Tibial nerve (tissue), 4 donors: ENCODE results near the gene CCL13. TPM values are rescaled to one million over a fixed set of nuclear protein-coding genes. Genes with fewer than 3 reads are reported as not detected.

ENCODE experiments used
- DNase-seq, 2 donors: peaks; one replicate each; pipeline ENCODE4 v3.0.0-alpha.2; 2019; ENCODE audit warnings: low spot score in 2 of 2
- H3K27ac ChIP-seq, 4 donors: fragments of 200-600 bp; sonication (generic) in 3 of 4; one replicate each; pipeline ENCODE4 v1.5.1; 2017 to 2019; ENCODE audit warnings: mild to moderate bottlenecking in 1 of 4
- H3K27me3 ChIP-seq, 2 donors: fragments of 200-600 bp; sonication (generic) in 1 of 2; one replicate each; pipeline versions ENCODE4 v1.5.1 to v1.6.0; 2017 to 2019
- H3K36me3 ChIP-seq, 3 donors: fragments of 200-600 bp; sonication (generic); one replicate each; pipeline ENCODE4 v1.5.1; 2018 to 2019
- H3K4me1 ChIP-seq, 4 donors: fragments of 200-600 bp; sonication (generic) in 3 of 4; one replicate each; pipeline ENCODE4 v1.5.1; 2017 to 2019
- H3K4me3 ChIP-seq, 4 donors: fragments of 200-600 bp; sonication (generic) in 3 of 4; one replicate each; pipeline ENCODE4 v1.5.1; 2017 to 2019; ENCODE audit warnings: mild to moderate bottlenecking in 1 of 4, moderate library complexity in 1 of 4
- H3K9me3 ChIP-seq, 4 donors: fragments of 200-600 bp; sonication (generic) in 3 of 4; one replicate each; pipeline ENCODE4 v1.5.1; 2017 to 2019
- CTCF ChIP-seq, 5 experiments: fragments of 200-600 bp in 3 of 5; fragments of 450-650 bp in 2 of 5; sonication (generic) in 3 of 5; IDR thresholded peaks; one replicate each; pipeline ENCODE4 v1.5.1; 2016 to 2019; ENCODE audit warnings: antibody characterized with exemption in 5 of 5, mild to moderate bottlenecking in 3 of 5, moderate library complexity in 2 of 5
- EP300 ChIP-seq, 2 donors: sonication (generic); formaldehyde crosslinking; IDR thresholded peaks; one replicate each; pipeline ENCODE4 v1.6.1; 2017; ENCODE audit warnings: antibody characterized with exemption in 2 of 2, mild to moderate bottlenecking in 1 of 2
- POLR2A ChIP-seq, 2 donors: fragments of 450-650 bp; IDR thresholded peaks; one replicate each; pipeline ENCODE4 v1.6.1; 2017; ENCODE audit warnings: antibody characterized with exemption in 2 of 2, mild to moderate bottlenecking in 2 of 2, moderate library complexity in 2 of 2
- WGBS, 2 donors: methylation state at CpG; one replicate each; pipeline ENCODE4 v1.1.5; 2018; 5-methylcytosine and 5-hydroxymethylcytosine counted together
- total RNA-seq, 4 donors: library from RNA; depleted of rRNA; stranded (reverse); fragments of >200 nt; gene quantifications; one replicate each; pipeline ENCODE4 v1.1.0, GENCODE V29; 2016

The CCL13 gene
- total RNA-seq, 4 donors from 2014 or later = 35.2 to 307 (median 45.8) TPM

GRCh38 chr17:34361478-34362061 lies 5.3 kb downstream of the CCL13 start:
- Histone ChIP-seq H3K36me3 (no peaks in the 10 kb centered on the region), H3K27ac (no peak overlapping the region), H3K4me3 (no peak overlapping the region), H3K27me3 (no peaks in the 10 kb centered on the region), H3K9me3 (no peaks in the 10 kb centered on the region), H3K4me1 (peaks cover 0 to 19% (median 3%) of the 10 kb centered on the region in 4 donors)
- WGBS, 2 donors = 22 to 24% methylated on average over 8 of the region's 8 CpGs
- peak; percentile 89 to 95 for DNase-seq
- peak in 1 of 2 donors; percentile 60 for TF ChIP-seq EP300 (IDR thresholded peaks at IDR 0.05)
- TF ChIP-seq CTCF (IDR thresholded peaks at IDR 0.05) = peak; percentile 95 to 99 (median 96)
- TF ChIP-seq POLR2A (IDR thresholded peaks at IDR 0.05) = no peak

- peaks cover 0 to 10% (median 4%) of the 10 kb centered on the region in 4 donors for H3K4me1 ChIP-seq
- no peaks in the 10 kb centered on the region for H3K36me3 ChIP-seq
- no peaks in the 10 kb centered on the region for H3K9me3 ChIP-seq
- H3K27me3 ChIP-seq = no peaks in the 10 kb centered on the region
- H3K4me3 ChIP-seq = no peak within 1 kb of the TSS
- WGBS, 2 donors = 59 to 60% methylated on average over 5 of the region's 5 CpGs
- TF ChIP-seq EP300 (IDR thresholded peaks at IDR 0.05) = no peak
- no peak for TF ChIP-seq CTCF (IDR thresholded peaks at IDR 0.05)
- TF ChIP-seq POLR2A (IDR thresholded peaks at IDR 0.05) = no peak
- H3K27ac ChIP-seq = no peak within 1 kb of the TSS
- no peak for DNase-seq
These were observed 6.9 kb downstream of the CCL13 start, which contains the start of gene CCL1 for GRCh38 chr17:34363183-34363661. CCL1 (minus strand) TSS chr17:34363233; CDS start chr17:34363161, 72 bp downstream.

- Histone ChIP-seq H3K27ac (no peak overlapping the region), H3K36me3 (no peaks in the 10 kb centered on the region), H3K4me1 (peaks cover 0 to 19% (median 9%) of the 10 kb centered on the region in 4 donors), H3K4me3 (no peak overlapping the region), H3K9me3 (no peaks in the 10 kb centered on the region), H3K27me3 (no peaks in the 10 kb centered on the region)
- no peak for DNase-seq
- TF ChIP-seq EP300 (IDR thresholded peaks at IDR 0.05) = no peak
- no peak for TF ChIP-seq CTCF (IDR thresholded peaks at IDR 0.05)
- TF ChIP-seq POLR2A (IDR thresholded peaks at IDR 0.05) = no peak
- 85 to 94% methylated on average over 2 of the region's 2 CpGs for WGBS, 2 donors
These were observed 8.5 kb downstream of the CCL13 start for GRCh38 chr17:34364751-34365150.

GRCh38 chr17:34365340-34365739 lies 9.1 kb downstream of the CCL13 start:
- Histone ChIP-seq H3K4me1 (peaks cover 0 to 19% (median 9%) of the 10 kb centered on the region in 4 donors), H3K4me3 (no peak overlapping the region), H3K27me3 (no peaks in the 10 kb centered on the region), H3K27ac (no peak overlapping the region), H3K9me3 (no peaks in the 10 kb centered on the region), H3K36me3 (no peaks in the 10 kb centered on the region)
- no peak for DNase-seq
- WGBS, 2 donors = 71 to 78% methylated on average over 2 of the region's 2 CpGs
- TF ChIP-seq EP300 (IDR thresholded peaks at IDR 0.05) (no peak), POLR2A (IDR thresholded peaks at IDR 0.05) (no peak), CTCF (IDR thresholded peaks at IDR 0.05) (no peak)

- Histone ChIP-seq H3K36me3 (no peaks in the 10 kb centered on the region), H3K9me3 (no peaks in the 10 kb centered on the region), H3K27ac (no peak overlapping the region), H3K27me3 (no peaks in the 10 kb centered on the region), H3K4me1 (peaks cover 0 to 19% (median 6%) of the 10 kb centered on the region in 4 donors), H3K4me3 (no peak overlapping the region)
- TF ChIP-seq POLR2A (IDR thresholded peaks at IDR 0.05) = no peak
- no peak for TF ChIP-seq CTCF (IDR thresholded peaks at IDR 0.05)
- no peak for TF ChIP-seq EP300 (IDR thresholded peaks at IDR 0.05)
- no peak for DNase-seq
- 0 to 20% methylated on average over 1 of the region's 1 CpG for WGBS, 2 donors
These were observed 9.7 kb downstream of the CCL13 start for GRCh38 chr17:34366010-34366409.
